Caki2 (cell line): ENCODE results near the gene DHX9. TPM values are rescaled to one million over a fixed set of nuclear protein-coding genes. Genes with fewer than 3 reads are reported as not detected.
"Not testable (repeated sequence)": the region's sequence is repeated elsewhere in the genome, so short reads cannot be mapped to it uniquely, and the experiment has no call there.

Source experiments
- DNase-seq: peaks from one replicate; pipeline ENCODE4 v3.0.0-alpha.2; 2015; ENCODE audit warnings: low read depth
- in situ Hi-C: cut with HindIII; loops from 2 replicates; pipeline ENCODE4 v1.10.0; 2016; ENCODE audit warnings: low sequenced_read_pairs, low pct_unique_long_range_greater_than_20kb, mixed read lengths
- total RNA-seq: library from RNA; depleted of rRNA; stranded (reverse); fragments of >200 nt; shearing (Covaris generic); gene quantifications from 2 replicates; pipeline ENCODE4 v1.2.3, GENCODE V29; 2014; ENCODE audit warnings: low replicate concordance

The DHX9 gene
- total RNA-seq, 1 experiment from 2014 or later, result 120 TPM

DNA sequence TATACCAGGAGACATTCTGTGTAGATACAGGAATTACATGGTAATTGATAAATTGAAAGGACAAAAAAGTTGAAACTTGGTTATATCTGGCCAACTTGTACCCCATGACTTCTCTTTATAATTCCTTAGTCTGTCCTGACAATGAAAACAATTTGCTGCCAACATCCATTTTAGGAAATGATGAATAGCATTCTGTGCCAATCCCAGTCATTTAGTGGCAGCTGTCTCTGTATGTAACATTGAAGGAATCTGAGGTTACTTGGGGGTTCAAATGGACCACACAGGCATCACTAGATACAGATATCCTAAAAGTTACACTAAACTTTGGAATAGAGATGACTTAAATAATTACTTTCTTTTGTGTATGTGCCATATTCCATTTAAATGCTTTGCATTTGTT, 38.2 kb downstream of the DHX9 start:
- DNase-seq, result no peak
- in situ Hi-C loops, result no loop called here

DNA sequence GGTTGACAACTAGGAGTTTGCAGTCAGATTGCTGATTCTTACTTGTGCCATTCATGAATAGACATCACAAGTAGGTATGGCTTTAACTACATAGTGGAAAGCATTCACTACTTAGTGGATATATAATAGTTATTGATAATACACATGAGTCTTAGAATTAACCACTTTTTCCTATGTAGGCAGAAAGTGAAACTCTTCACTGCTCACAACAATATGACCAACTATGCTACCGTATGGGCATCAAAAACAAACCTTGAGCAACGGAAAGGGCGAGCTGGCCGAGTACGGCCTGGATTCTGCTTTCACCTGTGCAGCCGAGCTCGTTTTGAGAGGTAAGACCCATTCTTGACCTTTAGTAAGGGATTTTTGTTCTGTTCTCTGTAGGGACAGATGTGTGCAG, 38.7 kb downstream of the DHX9 start:
- in situ Hi-C loops, result no loop called here
- DNase-seq, result no peak

DNA sequence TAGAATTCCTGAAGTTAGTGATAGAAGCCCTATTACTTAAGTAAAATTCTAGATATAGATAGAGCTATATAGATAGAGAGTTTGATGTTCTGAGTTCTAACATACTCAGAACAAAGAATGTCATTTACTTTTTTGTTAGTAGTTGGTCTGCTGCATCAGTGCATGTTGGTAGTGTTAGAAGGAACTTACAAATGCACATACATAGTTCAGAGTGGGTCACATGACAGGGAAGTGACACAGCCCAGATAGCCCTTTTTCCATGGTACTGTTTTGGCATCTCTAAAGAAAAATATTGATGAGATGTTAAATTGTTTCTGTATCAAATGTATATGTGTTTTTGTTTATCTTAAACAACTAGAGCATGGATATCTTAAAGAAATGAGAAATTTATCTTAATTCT, 45.7 kb downstream of the DHX9 start:
- DNase-seq, result no peak
- in situ Hi-C loops, result no loop called here

GRCh38 chr1:182885591-182885990, 46.4 kb downstream of the DHX9 start:
- DNase-seq, result no peak
- in situ Hi-C loops, result no loop called here

DNA sequence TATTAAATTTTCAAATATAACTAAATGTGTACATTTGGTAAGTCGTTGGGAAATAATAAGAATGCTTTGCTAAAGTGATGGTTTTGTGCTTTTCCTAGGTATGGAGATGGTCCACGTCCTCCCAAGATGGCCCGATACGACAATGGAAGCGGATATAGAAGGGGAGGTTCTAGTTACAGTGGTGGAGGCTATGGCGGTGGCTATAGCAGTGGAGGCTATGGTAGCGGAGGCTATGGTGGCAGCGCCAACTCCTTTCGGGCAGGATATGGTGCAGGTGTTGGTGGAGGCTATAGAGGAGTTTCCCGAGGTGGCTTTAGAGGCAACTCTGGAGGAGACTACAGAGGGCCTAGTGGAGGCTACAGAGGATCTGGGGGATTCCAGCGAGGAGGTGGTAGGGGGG, 47.8 kb downstream of the DHX9 start:
- in situ Hi-C loops, result no loop called here
- no peak for DNase-seq

DNA sequence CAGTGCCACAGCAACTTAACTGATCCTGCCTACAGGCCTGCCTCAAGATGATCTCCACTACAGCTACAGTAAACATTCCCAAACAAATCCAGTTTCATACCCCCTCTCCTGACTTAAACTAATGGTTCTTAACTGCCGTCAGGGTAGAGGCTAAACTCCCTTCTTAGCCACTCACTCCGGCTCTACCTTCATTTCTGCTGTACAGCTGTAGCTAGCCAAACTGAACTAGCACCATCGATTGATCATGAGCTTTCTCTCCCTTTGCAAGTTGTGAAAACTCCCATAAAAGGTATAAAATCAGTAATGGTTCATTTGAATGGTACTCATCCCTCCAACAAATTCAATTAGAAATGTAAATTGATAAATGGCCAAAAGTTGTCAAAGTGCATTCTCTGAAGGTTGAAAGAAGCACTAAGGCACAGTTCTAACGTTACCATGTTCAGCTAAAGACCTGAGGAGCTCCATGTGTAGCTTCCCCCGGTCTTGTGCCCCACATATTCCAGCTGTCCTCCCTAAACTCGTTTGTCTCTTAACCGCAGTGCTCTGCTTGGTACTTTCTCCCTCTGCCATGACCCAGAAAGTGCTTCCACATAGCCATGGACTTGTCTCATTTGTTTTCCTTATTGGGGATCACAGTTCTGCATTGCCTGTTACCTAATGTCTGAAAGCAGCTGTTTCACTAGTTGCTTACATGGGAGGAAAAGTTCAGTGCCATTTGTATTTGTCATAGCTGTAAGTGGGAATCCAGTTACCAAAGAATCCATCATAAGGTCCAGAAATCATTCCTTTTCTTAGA, 49.8 kb downstream of the DHX9 start:
- in situ Hi-C loops, result no loop called here
- no peak for DNase-seq

DNA sequence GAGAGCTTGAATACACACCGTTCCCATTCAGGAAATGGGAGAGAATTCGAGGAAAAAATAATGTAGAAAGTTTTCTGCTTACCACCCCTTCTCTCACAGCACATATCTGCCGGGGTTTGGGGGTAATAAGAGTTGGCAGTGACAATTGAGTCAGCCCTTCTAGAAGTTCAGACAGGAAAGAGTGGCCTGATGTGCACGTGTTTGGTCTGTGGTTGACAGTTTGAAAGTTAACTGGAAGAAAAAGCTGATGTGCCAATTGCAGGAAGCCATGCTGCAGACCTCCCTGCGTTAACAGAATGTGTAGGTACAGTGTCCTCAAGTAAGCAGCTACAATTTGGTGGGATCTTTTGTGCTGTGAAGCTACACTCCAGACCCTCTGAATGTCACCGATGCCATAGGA, 50.9 kb downstream of the DHX9 start:
- no peak for DNase-seq
- in situ Hi-C loops, result no loop called here

GRCh38 chr1:182890927-182891610, 51.9 kb downstream of the DHX9 start:
- in situ Hi-C loops, result no loop called here

DNA sequence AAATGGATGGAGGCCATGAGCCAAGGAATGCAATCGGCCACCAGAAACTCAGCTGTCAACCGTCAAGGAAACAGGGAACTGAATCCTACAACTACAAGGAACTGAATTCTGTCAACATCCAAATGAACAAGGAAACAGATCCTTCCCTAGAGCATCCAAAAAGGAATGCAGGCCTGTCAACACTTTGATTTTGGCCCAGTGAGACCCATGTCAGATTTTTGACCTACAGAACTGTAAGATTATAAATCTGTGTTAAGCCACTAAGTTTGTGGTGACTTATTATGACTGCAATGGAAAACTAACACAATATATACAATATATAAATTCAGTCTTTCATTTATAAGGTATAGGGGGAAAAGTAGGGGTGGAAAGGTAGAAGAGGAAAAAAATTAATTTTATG, 58.5 kb downstream of the DHX9 start:
- in situ Hi-C loops, result no loop called here
- DNase-seq, result no peak

More at GRCh38 chr1:182890927-182891610, 51.9 kb downstream of the DHX9 start:
- no peak for DNase-seq

DNA sequence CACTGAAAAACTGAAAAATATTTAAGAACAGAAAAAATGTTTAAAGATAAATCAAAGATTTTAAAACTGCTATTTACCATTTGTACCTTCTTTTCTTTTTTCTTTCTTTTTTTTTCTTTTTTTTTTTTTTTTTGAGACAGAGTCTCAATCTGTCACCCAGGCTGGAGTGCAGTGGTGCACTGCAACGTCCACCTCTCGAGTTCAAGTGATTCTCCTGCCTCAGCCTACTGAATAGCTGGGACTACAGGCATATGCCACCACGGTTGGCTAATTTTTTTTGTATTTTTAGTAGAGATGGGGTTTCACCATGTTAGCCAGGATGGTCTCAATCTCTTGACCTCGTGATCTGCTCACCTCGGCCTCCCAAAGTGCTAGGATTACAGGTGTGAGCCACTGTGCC, 62.8 kb downstream of the DHX9 start:
- DNase-seq, in situ Hi-C loops: not testable (repeated sequence)

DNA sequence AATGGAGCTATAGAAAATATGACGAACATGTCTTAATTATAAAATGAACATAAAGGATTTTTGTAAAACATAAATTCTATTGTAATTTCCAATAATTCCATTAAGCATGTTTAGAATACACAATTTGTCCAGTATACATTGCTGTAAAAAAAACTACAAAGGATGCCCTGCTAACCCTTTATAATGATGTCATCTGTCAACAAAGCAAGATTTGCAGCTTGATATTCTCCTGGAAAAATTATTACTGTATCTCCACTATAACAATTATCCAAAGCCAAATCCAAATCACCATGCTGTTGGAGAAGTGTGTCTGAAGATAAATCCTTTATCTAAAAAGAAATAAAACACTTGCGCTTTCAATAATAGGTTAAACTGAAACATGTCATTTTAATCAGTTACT, 66.2 kb downstream of the DHX9 start:
- in situ Hi-C loops, result no loop called here
- DNase-seq, result no peak

DNA sequence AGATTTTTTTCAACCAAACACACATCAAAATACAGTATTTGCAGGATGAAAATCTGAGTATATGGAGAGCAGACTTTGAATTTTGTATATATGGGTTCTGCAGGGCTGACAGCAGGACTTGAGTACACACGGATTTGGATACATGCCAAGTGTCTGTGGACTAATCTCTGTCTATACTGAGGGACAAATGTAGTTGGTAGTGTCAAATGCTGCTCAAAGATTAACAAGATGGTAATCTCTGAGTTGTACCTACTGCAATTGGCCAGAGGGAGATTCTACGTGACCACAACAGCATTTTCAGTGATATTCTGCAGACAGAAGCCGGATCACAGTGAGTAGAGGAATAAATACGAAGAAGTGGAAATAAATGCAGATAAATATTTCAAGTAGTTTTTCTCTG, 70.4 kb downstream of the DHX9 start:
- DNase-seq, result no peak
- in situ Hi-C loops, result no loop called here

DNA sequence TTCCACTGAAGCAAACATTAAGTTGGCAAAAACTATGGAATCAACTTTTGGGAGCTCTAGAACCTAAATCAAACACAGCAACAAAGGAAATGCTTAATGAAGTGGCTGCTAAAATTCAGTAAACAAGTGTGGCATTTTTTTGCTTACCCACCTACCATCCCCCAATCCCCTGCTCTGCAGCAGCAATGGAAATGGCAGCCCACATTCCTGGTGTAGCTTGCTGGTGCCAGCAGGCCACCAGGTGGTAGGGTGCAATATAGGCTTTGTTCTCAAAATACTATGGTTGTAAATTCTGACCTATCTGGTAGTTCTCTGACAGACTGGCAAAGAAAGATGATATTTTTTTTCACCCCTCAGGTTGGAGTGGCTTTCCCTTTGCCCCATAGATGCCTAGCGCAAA, 71.0 kb downstream of the DHX9 start:
- in situ Hi-C loops, result no loop called here
- no peak for DNase-seq

DNA sequence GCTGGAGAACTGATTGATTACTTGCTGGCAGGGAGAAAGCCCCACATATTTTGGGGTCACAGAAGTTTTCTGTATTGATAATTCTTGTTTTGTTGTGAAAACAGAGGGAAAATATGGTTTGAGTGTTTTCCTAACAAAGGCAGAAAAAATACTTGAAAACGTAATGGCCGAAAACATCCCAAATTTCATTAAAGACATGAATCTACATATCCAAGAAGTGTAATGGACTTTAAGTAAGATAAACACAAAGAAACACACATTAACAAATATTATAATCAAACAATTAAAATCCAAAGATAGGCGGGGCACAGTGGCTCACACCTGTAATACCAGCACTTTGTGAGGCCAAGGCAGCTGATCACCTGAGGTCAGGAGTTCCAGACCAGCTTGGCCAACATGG, 74.3 kb downstream of the DHX9 start:
- in situ Hi-C loops, result no loop called here
- DNase-seq, result no peak

GRCh38 chr1:182917378-182917777, 78.2 kb downstream of the DHX9 start:
- in situ Hi-C loops, result no loop called here
- no peak for DNase-seq

- no peak for DNase-seq
- in situ Hi-C loops, result no loop called here
Measured at GRCh38 chr1:182925661-182926060, 86.5 kb downstream of the DHX9 start.

DNA sequence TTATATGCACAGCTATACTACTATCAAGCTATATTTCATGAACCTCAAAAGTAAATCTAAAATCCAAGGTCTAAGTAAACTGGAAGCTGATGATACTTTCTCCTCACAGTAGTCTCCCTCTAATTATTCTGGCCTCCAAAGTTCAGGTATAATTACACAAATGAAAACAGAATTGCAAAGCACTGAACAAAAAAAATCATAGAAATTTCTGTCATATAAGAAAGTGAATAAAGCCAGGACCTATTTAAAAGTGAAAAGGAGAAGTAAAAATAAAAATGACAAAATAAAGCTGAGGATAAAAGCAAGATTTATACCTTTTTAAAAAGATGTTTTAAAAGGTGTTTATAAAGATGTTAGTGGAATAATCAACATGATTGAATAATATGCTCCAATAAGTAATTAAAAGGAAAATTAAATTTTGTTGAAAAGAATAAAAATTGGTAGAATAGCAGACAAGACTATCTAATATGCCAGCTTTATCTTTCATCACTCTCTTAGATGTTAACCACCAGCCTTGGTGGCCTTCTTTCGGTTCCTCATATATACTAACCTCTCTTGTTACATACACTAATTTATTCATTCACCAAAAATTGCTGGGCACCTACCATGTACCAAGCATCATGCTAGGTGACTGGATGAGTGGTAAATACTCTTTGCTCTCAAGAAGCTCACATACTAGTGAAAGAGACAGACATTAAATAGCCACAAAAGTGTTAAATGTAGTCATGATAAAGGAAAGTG, 88.7 kb downstream of the DHX9 start:
- in situ Hi-C loops, result no loop called here
- no peak for DNase-seq

- in situ Hi-C loops, result no loop called here
- DNase-seq, result no peak
Measured at GRCh38 chr1:182930985-182931384, 91.8 kb downstream of the DHX9 start.

- DNase-seq, result no peak
- in situ Hi-C loops, result no loop called here
Measured at GRCh38 chr1:182935716-182936115, 96.6 kb downstream of the DHX9 start.
